WTC11 (cell line): ENCODE results near the gene NGF. TPM values are rescaled to one million over a fixed set of nuclear protein-coding genes. Genes with fewer than 3 reads are reported as not detected.

Source experiments
- ATAC-seq: fragments of 200-7000 bp; cut with Tn5 transposase; 2 replicates; pipeline ENCODE4 v1.10.0; 2021; ENCODE audit warnings: mild to moderate bottlenecking, moderate library complexity
- CTCF ChIA-PET: fragments of 300-600 bp; sonication (Branson Sonifier 250); formaldehyde crosslinking; loops from one replicate; lab custom pipeline; 2021; ENCODE audit warnings: antibody characterized with exemption; lab: Charles Lee
- POLR2A ChIA-PET: fragments of 350-600 bp; sonication (Branson Sonifier 250); formaldehyde crosslinking; loops from one replicate; lab custom pipeline; 2021; ENCODE audit warnings: antibody characterized with exemption; lab: Charles Lee
- DNase-seq: peaks from one replicate; pipeline ENCODE4 v3.0.0; 2021; ENCODE audit warnings: low spot score
- H3K27ac Mint-ChIP-seq: 2 replicates; pipeline ENCODE4 v1.8.0; 2021; ENCODE audit warnings: mixed read lengths
- H3K27me3 Mint-ChIP-seq: 2 replicates; pipeline ENCODE4 v1.8.0; 2021; ENCODE audit warnings: low read depth, mild to moderate bottlenecking, moderate library complexity, mixed read lengths
- H3K36me3 Mint-ChIP-seq: 2 replicates; pipeline ENCODE4 v1.8.0; 2021; ENCODE audit warnings: mixed read lengths
- H3K4me1 Mint-ChIP-seq: 2 replicates; pipeline ENCODE4 v1.8.0; 2022; ENCODE audit warnings: mixed read lengths
- H3K4me3 Mint-ChIP-seq: 2 replicates; pipeline ENCODE4 v1.8.0; 2021; ENCODE audit warnings: mild to moderate bottlenecking, moderate library complexity, mixed read lengths
- H3K9me3 Mint-ChIP-seq: 2 replicates; pipeline ENCODE4 v1.8.0; 2021; ENCODE audit warnings: mixed read lengths
- AR ChIP-seq: fragments of 250-450 bp; sonication (Bioruptor Pico); IDR thresholded peaks from 2 replicates; pipeline ENCODE4 v1.9.0; 2021; ENCODE audit warnings: mild to moderate bottlenecking
- CREB1 ChIP-seq: sonication (generic); formaldehyde crosslinking; IDR thresholded peaks from 2 replicates; pipeline ENCODE4 v1.8.0; 2023; ENCODE audit warnings: mild to moderate bottlenecking, missing genetic modification reagents
- EMX1 ChIP-seq: fragments of 250-450 bp; sonication (Bioruptor Pico); IDR thresholded peaks from 2 replicates; pipeline ENCODE4 v1.8.0; 2021; ENCODE audit warnings: mild to moderate bottlenecking
- FOXK1 ChIP-seq: sonication (generic); formaldehyde crosslinking; IDR thresholded peaks from 2 replicates; pipeline ENCODE4 v1.8.0; 2022; ENCODE audit warnings: mild to moderate bottlenecking, moderate library complexity, missing genetic modification reagents
- GTF2I ChIP-seq: fragments of 250-450 bp; sonication (Bioruptor Pico); conservative IDR thresholded peaks from 2 replicates; pipeline ENCODE4 v1.4.0; 2021; ENCODE audit warnings: mild to moderate bottlenecking
- NFATC4 ChIP-seq: fragments of 250-450 bp; sonication (Bioruptor Pico); IDR thresholded peaks from 2 replicates; pipeline ENCODE4 v1.9.0; 2021; ENCODE audit warnings: mild to moderate bottlenecking
- RORB ChIP-seq: fragments of 250-450 bp; sonication (Bioruptor Pico); IDR thresholded peaks from 2 replicates; pipeline ENCODE4 v1.9.0; 2021; ENCODE audit warnings: mild to moderate bottlenecking
- SMAD3 ChIP-seq: sonication (generic); formaldehyde crosslinking; IDR thresholded peaks from 2 replicates; pipeline ENCODE4 v1.8.0; 2022; ENCODE audit warnings: missing genetic modification reagents, mild to moderate bottlenecking, borderline replicate concordance
- STAT6 ChIP-seq: sonication (generic); formaldehyde crosslinking; conservative IDR thresholded peaks from 2 replicates; pipeline ENCODE4 v1.8.1; 2023; ENCODE audit warnings: mild to moderate bottlenecking, low read depth, missing genetic modification reagents, moderate library complexity
- ZBTB21 ChIP-seq: sonication (generic); formaldehyde crosslinking; IDR thresholded peaks from 2 replicates; pipeline ENCODE4 v1.8.1; 2023; ENCODE audit warnings: mild to moderate bottlenecking, missing genetic modification reagents, borderline replicate concordance
- ZNF138 ChIP-seq: sonication (generic); formaldehyde crosslinking; conservative IDR thresholded peaks from 2 replicates; pipeline ENCODE4 v1.8.1; 2022; ENCODE audit warnings: mild to moderate bottlenecking, moderate library complexity, missing genetic modification reagents
- ZNF263 ChIP-seq: sonication (generic); formaldehyde crosslinking; IDR thresholded peaks from 2 replicates; pipeline ENCODE4 v1.8.1; 2022; ENCODE audit warnings: low read depth, mild to moderate bottlenecking, moderate library complexity, missing genetic modification reagents
- ZNF396 ChIP-seq: fragments of 250-450 bp; sonication (Bioruptor Pico); IDR thresholded peaks from 2 replicates; pipeline ENCODE4 v1.8.0; 2021; ENCODE audit warnings: mild to moderate bottlenecking, moderate library complexity, borderline replicate concordance
- ZNF416 ChIP-seq: fragments of 250-450 bp; sonication (Bioruptor Pico); IDR thresholded peaks from 2 replicates; pipeline ENCODE4 v1.9.0; 2021; ENCODE audit warnings: mild to moderate bottlenecking, inconsistent platforms
- ZNF423 ChIP-seq: fragments of 250-450 bp; sonication (Bioruptor Pico); IDR thresholded peaks from 2 replicates; pipeline ENCODE4 v2.1.2; 2022; ENCODE audit warnings: mild to moderate bottlenecking, moderate library complexity
- ZNF425 ChIP-seq: fragments of 250-450 bp; sonication (Bioruptor Pico); conservative IDR thresholded peaks from 2 replicates; pipeline ENCODE4 v1.9.0; 2021; ENCODE audit warnings: mild to moderate bottlenecking
- ZNF671 ChIP-seq: fragments of 250-450 bp; sonication (Bioruptor Pico); IDR thresholded peaks from 2 replicates; pipeline ENCODE4 v1.8.0; 2021; ENCODE audit warnings: mild to moderate bottlenecking
- total RNA-seq: library from RNA; stranded (reverse); gene quantifications from 3 replicates; pipeline ENCODE4 v1.2.3, GENCODE V29; 2021
- TF ChIP-seq, protein P1 (sequence below): sonication (generic); formaldehyde crosslinking; IDR thresholded peaks from 2 replicates; pipeline ENCODE4 v1.8.0; 2022; ENCODE audit warnings: mild to moderate bottlenecking, missing genetic modification reagents

Gene NGF
- total RNA-seq, 1 experiment from 2014 or later: 0.55 TPM

- H3K9me3 Mint-ChIP-seq: no peaks in the 10 kb centered on the region
- DNase-seq (no peak), ATAC-seq (no peak)
- H3K4me1 Mint-ChIP-seq: peaks cover 17% of the 10 kb centered on the region
- TF ChIP-seq STAT6 (CRISPR knock-in tag) (no peak), ZBTB21 (CRISPR knock-in tag) (no peak), FOXK1 (CRISPR knock-in tag) (no peak), ZNF671 (CRISPR knock-in tag) (no peak), ZNF423 (no peak)
- ChIA-PET POLR2A (no interaction called here), CTCF (no interaction called here)
- no peak overlapping the region for H3K27ac Mint-ChIP-seq
- no peaks in the 10 kb centered on the region for H3K27me3 Mint-ChIP-seq
- H3K36me3 Mint-ChIP-seq: no peaks in the 10 kb centered on the region
- H3K4me3 Mint-ChIP-seq: no peak overlapping the region
These were observed 14.6 kb downstream of the NGF start for GRCh38 chr1:115323366-115324004.

GRCh38 chr1:115322631-115323030 is 15.4 kb downstream of the NGF start:
- TF ChIP-seq GTF2I (CRISPR knock-in tag): no peak
- no peak for TF ChIP-seq CREB1
- TF ChIP-seq NFATC4: no peak
- no peak for TF ChIP-seq ZNF425 (CRISPR knock-in tag)
- no peak for TF ChIP-seq ZNF138 (CRISPR knock-in tag)
- TF ChIP-seq ZNF263 (CRISPR knock-in tag): no peak
- TF ChIP-seq AR (CRISPR knock-in tag): no peak
- no peak for TF ChIP-seq ZNF396 (CRISPR knock-in tag)
- TF ChIP-seq ZNF416 (CRISPR knock-in tag): no peak
- TF ChIP-seq EMX1 (CRISPR knock-in tag): no peak
- no peak for TF ChIP-seq SMAD3 (CRISPR knock-in tag)
- no peak for TF ChIP-seq ZNF423
- TF ChIP-seq RORB (CRISPR knock-in tag): no peak
- TF ChIP-seq, protein P1, sequence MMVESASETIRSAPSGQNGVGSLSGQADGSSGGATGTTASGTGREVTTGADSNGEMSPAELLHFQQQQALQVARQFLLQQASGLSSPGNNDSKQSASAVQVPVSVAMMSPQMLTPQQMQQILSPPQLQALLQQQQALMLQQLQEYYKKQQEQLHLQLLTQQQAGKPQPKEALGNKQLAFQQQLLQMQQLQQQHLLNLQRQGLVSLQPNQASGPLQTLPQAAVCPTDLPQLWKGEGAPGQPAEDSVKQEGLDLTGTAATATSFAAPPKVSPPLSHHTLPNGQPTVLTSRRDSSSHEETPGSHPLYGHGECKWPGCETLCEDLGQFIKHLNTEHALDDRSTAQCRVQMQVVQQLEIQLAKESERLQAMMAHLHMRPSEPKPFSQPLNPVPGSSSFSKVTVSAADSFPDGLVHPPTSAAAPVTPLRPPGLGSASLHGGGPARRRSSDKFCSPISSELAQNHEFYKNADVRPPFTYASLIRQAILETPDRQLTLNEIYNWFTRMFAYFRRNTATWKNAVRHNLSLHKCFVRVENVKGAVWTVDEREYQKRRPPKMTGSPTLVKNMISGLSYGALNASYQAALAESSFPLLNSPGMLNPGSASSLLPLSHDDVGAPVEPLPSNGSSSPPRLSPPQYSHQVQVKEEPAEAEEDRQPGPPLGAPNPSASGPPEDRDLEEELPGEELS (CRISPR knock-in tag): no peak
- TF ChIP-seq, all 79 proteins: peak for 0
- no peaks in the 10 kb centered on the region for H3K27me3 Mint-ChIP-seq
- no peak overlapping the region for H3K4me3 Mint-ChIP-seq
- H3K27ac Mint-ChIP-seq: no peak overlapping the region
- H3K9me3 Mint-ChIP-seq: no peaks in the 10 kb centered on the region
- no peak for ATAC-seq
- H3K4me1 Mint-ChIP-seq: peaks cover 12% of the 10 kb centered on the region
- POLR2A ChIA-PET: no interaction called here
- CTCF ChIA-PET: interaction anchor here (1.0 kb wide), 1 partner anchor 273 kb away, joined by 3 read pairs; no protein-coding TSS in a partner anchor
- H3K36me3 Mint-ChIP-seq: no peaks in the 10 kb centered on the region
- no peak for DNase-seq
